Activated CD4-positive, alpha-beta T cell treated with anti-CD3 and anti-CD28 coated beads, Interleukin-2, Interleukin-4, amounts not matched to agents 100 ng/mL and 50 ng/mL, durations not matched to agents 16 hours and 8 hours (primary cell): ENCODE results near the gene DNER.

Source experiments
- DNase-seq: peaks from one replicate; pipeline ENCODE4 v3.0.0-alpha.2; 2020; ENCODE audit warnings: low spot score

Gene DNER

GRCh38 chr2:229433351-229433750 is 281.0 kb downstream of the DNER start:
- no peak for DNase-seq

GRCh38 chr2:229431327-229431954 is 282.9 kb downstream of the DNER start:
- no peak for DNase-seq

GRCh38 chr2:229429589-229429988 is 284.8 kb downstream of the DNER start:
- no peak for DNase-seq

GRCh38 chr2:229426464-229426863 is 287.9 kb downstream of the DNER start:
- DNase-seq: no peak

GRCh38 chr2:229425598-229425997 is 288.8 kb downstream of the DNER start:
- DNase-seq: no peak

GRCh38 chr2:229422063-229422462 is 292.3 kb downstream of the DNER start:
- DNase-seq: no peak

- no peak for DNase-seq
Measured at GRCh38 chr2:229419158-229419557, 295.2 kb downstream of the DNER start.

- no peak for DNase-seq
Measured at GRCh38 chr2:229417916-229418315, 296.4 kb downstream of the DNER start.

GRCh38 chr2:229417176-229417575 is 297.2 kb downstream of the DNER start:
- no peak for DNase-seq

- no peak for DNase-seq
Measured at GRCh38 chr2:229416116-229416694, 298.1 kb downstream of the DNER start.

- DNase-seq: no peak
Measured at GRCh38 chr2:229414631-229415030, 299.7 kb downstream of the DNER start.

- no peak for DNase-seq
Measured at GRCh38 chr2:229412686-229413085, 301.7 kb downstream of the DNER start.

- DNase-seq: no peak
Measured at GRCh38 chr2:229410946-229411345, 303.4 kb downstream of the DNER start.

GRCh38 chr2:229410264-229410663 is 304.1 kb downstream of the DNER start:
- DNase-seq: no peak

- no peak for DNase-seq
Measured at GRCh38 chr2:229409751-229410181, 304.6 kb downstream of the DNER start.

- no peak for DNase-seq
Measured at GRCh38 chr2:229408962-229409361, 305.4 kb downstream of the DNER start.

- no peak for DNase-seq
Measured at GRCh38 chr2:229408356-229408755, 306.0 kb downstream of the DNER start.

- DNase-seq: no peak
Measured at GRCh38 chr2:229407170-229407569, 307.2 kb downstream of the DNER start.

GRCh38 chr2:229405796-229406195 is 308.6 kb downstream of the DNER start:
- DNase-seq: no peak

GRCh38 chr2:229403296-229403695 is 311.1 kb downstream of the DNER start:
- DNase-seq: no peak

- no peak for DNase-seq
Measured at GRCh38 chr2:229401171-229401865, 313.0 kb downstream of the DNER start.

GRCh38 chr2:229393926-229394325 is 320.4 kb downstream of the DNER start:
- DNase-seq: no peak

- DNase-seq: no peak
Measured at GRCh38 chr2:229392196-229392595, 322.2 kb downstream of the DNER start.

GRCh38 chr2:229388731-229389130 is 325.6 kb downstream of the DNER start:
- no peak for DNase-seq
